LNCAP (cell line): ENCODE results near the gene RNF40.

ENCODE experiments used
- CTCF ChIP-seq: fragments of 450-650 bp; IDR thresholded peaks from 2 replicates; pipeline ENCODE4 v1.5.1; 2017; ENCODE audit warnings: mild to moderate bottlenecking

RNF40 gene

GRCh38 chr16:30744183-30744582 is 17.9 kb upstream of the RNF40 start:
- TF ChIP-seq CTCF: no peak

- no peak for TF ChIP-seq CTCF
Measured at GRCh38 chr16:30745082-30745481, 17.0 kb upstream of the RNF40 start.

GRCh38 chr16:30746638-30747175 is 15.4 kb upstream of the RNF40 start:
- no peak for TF ChIP-seq CTCF

GRCh38 chr16:30747331-30747730 is 14.8 kb upstream of the RNF40 start:
- no peak for TF ChIP-seq CTCF

- no peak for TF ChIP-seq CTCF
Measured at GRCh38 chr16:30747799-30748633, 14.1 kb upstream of the RNF40 start, which contains the start of gene PHKG2. PHKG2 (plus strand) TSS chr16:30748425; CDS start chr16:30748821, 396 bp downstream.

- no peak for TF ChIP-seq CTCF
Measured at GRCh38 chr16:30748634-30749445, 13.3 kb upstream of the RNF40 start.

- TF ChIP-seq CTCF: no peak
Measured at GRCh38 chr16:30750201-30750600, 11.9 kb upstream of the RNF40 start.
